Measurements from ENCODE around the gene SLBP.

The SLBP gene

GRCh38 chr4:1712216-1713002 is at the start of gene SLBP:
SLBP (minus strand) TSS chr4:1712319; CDS start chr4:1712188, 131 bp downstream.
- peak; percentile 96 for DNase-seq

DNA sequence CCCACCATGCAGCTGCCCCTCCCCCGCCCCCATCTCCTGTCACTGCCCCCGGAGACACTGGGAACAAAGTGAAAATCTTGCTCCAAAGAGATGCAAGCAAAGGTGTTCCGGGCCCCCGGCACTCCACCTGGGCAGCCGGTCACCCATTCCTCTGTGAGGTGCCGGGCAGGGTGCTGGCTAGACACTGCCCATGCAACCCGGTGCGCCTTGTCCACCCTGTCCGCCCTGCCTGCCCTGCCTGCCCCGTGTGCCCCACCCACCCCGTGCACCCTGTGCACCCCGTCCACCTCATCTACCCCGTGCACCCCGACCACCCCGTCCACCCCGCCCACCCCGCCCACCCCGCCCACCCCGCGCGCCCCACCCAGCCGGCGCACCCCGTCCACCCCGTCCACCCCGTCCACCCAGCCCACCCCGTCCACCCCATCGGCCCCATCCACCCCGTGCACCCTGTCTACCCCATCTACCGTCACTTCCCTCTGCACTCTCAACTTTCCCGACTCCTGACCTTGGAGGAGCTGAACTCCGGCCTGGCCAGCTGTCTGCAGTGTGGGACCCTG is 49.1 kb upstream of the SLBP start:
- DNase-seq: no peak

GRCh38 chr4:1760521-1761071 is 48.5 kb upstream of the SLBP start:
- DNase-seq: no peak

- DNase-seq: no peak
Observed at GRCh38 chr4:1759818-1760223, 47.7 kb upstream of the SLBP start.

- no peak for DNase-seq
Observed at GRCh38 chr4:1759170-1759817, 47.2 kb upstream of the SLBP start.

DNA sequence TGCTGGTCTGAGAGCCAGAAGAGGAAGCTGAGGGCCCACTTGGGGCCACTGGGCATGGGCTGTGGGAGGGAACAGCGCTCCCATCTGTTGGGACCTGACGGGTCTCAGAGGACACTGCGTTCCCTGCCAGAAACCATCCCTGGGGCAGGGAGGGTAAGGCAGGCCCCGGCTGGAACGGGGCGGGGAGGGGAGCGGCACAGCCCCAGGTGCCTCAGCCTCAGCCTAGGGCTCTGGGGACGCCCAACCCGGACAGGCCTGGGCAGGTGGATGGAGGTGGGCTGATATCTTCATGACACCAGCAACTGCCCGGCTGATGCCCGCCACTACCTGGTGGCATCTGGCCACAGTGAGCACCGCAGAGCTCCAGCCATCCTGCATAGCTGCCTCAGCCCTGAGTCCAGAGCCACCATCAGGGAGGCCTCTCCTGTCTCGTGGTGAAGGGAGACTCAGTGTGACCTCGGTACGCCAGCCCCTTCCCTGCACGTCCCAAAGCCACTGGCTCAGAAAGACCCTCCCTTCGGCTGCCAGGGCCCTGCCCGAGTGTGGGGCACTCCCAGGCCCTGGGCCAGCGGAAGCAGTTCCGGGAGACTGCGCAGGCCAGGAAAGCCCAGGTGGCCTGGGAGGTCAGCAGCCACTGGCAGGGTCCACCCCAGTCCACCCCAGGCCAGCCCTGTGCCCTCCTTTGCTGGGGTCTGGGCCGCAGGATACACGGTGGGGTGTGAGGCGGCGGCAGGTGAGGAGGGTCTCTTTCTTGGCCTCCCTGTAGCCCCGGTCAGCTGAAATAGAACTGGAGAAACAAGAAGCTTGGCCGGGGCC is 46.4 kb upstream of the SLBP start:
- no peak for DNase-seq

DNA sequence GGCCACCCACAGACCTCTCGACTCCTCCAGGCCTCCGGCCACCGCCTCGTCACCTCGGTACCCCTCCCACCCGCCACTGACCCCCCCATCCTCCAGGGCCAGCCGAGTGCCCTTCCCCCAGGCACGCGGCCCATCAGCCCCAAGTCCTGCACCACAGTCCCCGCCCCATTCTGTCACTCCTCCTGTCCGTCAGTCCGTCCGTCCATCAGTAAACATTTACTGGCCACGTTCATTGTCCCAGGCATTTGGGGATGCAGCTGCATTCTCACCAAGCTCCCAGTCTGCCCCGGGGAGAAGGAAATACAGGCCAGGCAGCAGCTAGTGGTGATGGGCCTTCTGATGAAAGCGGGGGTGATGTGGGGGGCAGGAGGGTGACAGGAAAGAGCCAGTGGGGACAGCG is 45.7 kb upstream of the SLBP start:
- no peak for DNase-seq

DNA sequence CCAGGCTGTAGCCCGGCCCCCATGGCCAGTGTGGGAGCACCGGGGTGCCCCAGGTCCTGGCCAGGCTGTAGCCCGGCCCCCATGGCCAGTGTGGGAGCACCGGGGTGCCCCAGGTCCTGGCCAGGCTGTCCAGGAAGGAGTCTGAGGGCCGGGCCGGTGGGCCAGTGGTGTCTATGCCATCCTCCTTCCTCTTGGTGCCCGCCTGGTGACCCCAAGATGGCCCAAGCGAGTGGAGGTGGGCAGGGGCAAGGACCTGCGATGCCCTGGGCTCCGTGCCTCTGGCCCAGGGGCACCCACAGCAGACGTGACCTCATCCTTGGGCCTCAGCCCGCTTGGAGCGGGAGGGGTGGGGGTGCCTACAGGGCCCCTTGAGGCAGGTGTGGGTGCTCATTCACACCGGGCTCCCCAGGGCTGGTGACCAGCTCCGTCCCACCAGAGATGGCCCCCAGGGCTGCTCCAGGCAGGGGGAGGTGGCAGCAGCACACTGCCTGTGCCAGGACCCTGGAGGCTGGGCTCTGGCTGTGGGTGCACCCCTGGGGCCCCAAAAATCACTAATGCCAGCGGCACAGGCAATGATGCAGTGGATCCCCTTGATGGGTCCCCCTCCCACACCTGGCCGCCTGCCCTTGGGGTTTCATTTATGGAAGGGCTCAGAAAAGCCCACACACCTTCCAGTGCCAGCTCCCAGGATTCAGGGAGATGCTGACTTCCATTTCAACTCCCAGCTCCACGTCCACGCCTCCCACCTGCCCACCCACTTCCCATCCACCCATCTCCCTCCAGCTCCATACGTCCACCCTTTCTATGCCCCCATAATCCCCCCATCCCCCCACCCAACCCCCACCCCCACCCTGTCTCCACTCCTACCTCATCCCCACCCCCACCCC is 45.0 kb upstream of the SLBP start:
- no peak for DNase-seq

GRCh38 chr4:1756079-1756478 is 44.0 kb upstream of the SLBP start:
- DNase-seq: no peak

DNA sequence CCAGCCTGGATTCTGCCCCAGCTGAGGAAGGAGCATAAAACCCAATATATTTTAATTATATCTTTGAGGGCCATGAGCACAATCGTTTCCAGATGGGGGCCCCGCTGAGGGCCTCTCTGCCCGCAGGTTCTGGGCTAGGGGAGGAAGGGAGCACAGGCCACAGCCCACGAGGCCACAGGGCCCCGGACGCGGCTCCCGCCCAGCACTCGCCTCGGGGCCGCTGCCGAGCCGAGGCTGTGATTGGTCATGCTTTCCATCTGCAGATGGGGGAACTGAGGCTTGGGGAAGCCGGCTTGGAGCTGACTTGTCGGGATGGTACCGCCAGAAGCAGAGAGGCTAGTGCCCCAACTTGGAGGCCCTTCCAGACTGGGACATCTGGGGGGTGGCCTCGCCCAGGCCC is 43.2 kb upstream of the SLBP start:
- no peak for DNase-seq

DNA sequence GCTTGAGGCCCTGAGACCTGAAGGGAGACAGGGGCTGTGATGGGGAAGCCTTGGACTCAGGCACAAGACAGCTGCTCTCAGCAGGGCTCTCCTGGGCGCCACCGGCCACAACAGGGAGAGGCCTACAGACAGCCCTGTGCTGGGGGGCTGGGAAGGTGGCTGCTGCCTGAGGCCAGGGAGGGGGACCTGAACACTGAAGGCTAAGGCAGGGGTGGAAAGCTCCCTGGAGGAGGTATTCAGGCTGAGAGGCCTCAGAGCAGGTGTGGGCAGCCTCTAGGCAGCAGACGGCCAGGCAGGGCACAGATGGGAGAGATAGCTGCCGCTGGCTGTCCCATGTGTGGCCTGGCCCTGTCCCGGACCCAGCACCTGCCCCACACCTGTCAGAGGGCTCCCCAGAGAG is 42.2 kb upstream of the SLBP start:
- no peak for DNase-seq

- no peak for DNase-seq
Observed at GRCh38 chr4:1753697-1754311, 41.7 kb upstream of the SLBP start.

- DNase-seq: no peak
Observed at GRCh38 chr4:1753294-1753696, 41.2 kb upstream of the SLBP start.

- no peak for DNase-seq
Observed at GRCh38 chr4:1752284-1753041, 40.3 kb upstream of the SLBP start.

DNA sequence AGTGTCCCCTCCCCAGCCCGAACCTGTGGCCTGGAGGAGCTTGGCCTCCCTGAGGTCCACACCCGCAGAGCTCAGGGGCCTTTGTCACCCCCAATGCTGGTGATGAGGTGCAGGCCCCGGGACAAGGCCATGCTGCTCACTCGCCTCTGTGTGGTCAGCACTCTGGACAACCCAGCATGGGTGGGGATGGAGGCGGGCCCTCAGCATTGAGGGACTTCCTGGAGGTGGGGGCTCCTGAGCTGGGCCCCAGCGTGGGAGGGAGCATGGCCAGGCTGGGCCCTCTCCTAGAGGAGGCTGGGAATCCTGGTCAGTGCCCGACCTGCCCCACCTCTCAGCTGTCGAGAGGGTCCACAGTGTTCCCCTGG is 39.8 kb upstream of the SLBP start:
- no peak for DNase-seq

DNA sequence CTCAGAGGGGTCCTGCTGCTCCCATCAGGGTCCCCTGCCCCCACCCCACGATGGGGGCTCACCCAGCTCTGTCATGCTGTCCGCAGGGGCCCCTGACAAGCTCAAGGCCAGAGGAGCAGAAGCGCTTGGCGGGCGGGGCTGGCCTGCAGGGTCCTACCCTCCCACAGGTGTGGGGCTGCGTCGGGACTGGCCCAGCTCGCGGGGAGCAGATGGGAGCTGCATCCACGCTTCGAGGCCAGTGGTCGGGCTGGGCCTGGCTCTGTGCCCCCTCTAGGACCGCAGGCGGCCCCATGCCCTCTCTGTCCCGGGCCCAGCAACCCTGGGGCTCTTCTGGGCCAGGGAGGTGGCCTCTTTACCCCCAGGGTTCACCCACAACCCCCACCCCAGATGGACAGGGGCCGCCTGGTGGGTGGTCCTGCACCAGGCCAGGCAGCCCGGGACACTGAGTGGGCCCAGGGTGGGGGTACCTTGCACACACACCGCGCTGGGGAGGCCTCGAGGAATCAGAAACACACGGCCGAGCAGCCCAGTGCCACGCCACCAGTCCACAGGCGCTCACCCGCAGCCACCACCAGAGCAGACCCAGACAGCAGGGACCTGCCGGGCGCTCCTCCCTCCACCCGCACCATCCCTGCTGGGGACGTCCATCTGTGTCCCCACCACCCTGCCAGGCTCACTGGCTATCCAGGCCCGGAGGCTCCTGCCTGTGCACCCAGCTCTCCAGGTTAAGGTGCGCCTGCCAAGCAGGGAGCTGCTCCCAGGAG is 39.2 kb upstream of the SLBP start:
- DNase-seq: no peak

DNA sequence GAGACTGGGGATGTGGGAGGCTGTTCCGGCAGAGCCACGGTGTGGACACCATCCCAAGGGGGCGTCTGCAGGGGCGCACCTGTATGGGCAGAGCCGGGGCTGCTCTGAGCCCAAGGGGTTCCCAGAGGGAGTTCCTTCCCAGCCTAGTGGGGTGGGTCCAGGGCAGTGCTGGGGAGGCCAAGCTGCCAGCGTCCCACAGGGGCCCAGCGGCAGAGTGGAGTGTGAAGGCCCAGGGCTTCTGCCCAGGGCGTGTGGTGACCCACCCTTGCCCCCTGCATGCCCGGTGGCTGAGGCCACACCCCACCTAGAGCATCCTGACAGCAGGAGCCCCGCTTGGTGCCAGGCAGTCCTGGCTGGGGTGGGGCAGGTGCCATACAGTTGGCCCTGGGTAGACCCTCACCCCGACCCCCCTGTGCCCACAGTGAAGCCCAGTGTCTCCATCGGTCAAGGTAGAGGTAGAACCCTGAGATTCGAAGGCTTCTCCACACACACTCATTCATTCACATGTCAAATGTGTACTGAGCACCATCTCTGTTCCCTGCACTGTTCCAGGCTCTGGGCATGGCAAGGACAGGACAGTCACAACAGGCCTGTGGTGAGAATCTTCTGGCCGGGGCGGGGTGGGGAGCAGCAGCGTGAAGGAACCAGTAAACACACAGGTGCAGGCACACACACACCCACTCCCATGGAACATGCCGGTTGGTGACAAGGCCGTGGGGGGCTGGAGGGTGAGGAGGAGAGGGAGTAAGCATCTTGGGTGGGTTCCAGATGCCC is 38.4 kb upstream of the SLBP start:
- no peak for DNase-seq

GRCh38 chr4:1749826-1750225 is 37.7 kb upstream of the SLBP start:
- no peak for DNase-seq

DNA sequence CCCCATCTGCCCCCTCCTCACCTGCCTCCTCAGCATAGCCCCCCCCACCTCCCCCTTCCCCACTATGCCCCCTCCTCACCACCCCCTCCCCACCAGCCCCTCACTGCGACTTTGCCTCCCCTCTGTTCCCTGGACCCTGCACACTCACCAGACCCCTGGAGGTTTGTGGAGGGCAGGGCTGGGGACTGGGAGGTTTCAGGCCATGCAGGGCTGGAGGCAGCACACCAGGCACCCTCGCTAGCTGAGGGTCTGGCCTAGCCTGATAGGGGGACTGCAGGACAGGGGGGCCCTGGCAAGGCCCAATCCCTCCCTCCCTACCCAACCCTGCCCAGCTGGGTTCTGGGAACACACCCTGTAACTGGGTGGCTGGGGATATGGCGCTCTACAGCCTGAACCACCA is 37.3 kb upstream of the SLBP start:
- DNase-seq: no peak
